HEK293T (cell line): ENCODE results near the gene GAB2.

Experiments used
- CTCF ChIA-PET: fragments of 350-600 bp; formaldehyde crosslinking; extraction: SDS; loops from one replicate; lab custom pipeline; 2021; ENCODE audit warnings: antibody characterized with exemption, inconsistent platforms; lab: Yijun Ruan, JAX
- POLR2A ChIA-PET: fragments of 350-600 bp; formaldehyde crosslinking; extraction: SDS; loops from one replicate; lab custom pipeline; 2020; ENCODE audit warnings: antibody characterized with exemption, inconsistent platforms; lab: Yijun Ruan, JAX
- DNase-seq: peaks from one replicate; pipeline ENCODE4 v3.0.0; 2012; ENCODE audit warnings: mixed read lengths; ENCODE audit errors: extremely low spot score
- ARNT ChIP-seq: fragments of 450-650 bp; IDR thresholded peaks from 2 replicates; pipeline ENCODE4 v1.6.1; 2017; ENCODE audit warnings: mild to moderate bottlenecking
- BHLHE40 ChIP-seq: fragments of 450-650 bp; IDR thresholded peaks from 2 replicates; pipeline ENCODE4 v1.6.1; 2016; ENCODE audit warnings: mild to moderate bottlenecking, moderate library complexity, borderline replicate concordance
- CTBP1 ChIP-seq: fragments of 450-650 bp; IDR thresholded peaks from 2 replicates; pipeline ENCODE4 v1.6.1; 2016; ENCODE audit warnings: borderline replicate concordance
- ELF4 ChIP-seq: fragments of 450-650 bp; IDR thresholded peaks from 2 replicates; pipeline ENCODE4 v1.6.1; 2017; ENCODE audit warnings: antibody characterized with exemption
- FOXA1 ChIP-seq: fragments of 450-650 bp; IDR thresholded peaks from 2 replicates; pipeline ENCODE4 v1.6.1; 2016; ENCODE audit warnings: mild to moderate bottlenecking
- FOXK2 ChIP-seq: fragments of 450-650 bp; IDR thresholded peaks from 2 replicates; pipeline ENCODE4 v1.6.1; 2016; ENCODE audit warnings: mild to moderate bottlenecking
- FOXM1 ChIP-seq: fragments of 450-650 bp; IDR thresholded peaks from 2 replicates; pipeline ENCODE4 v1.6.1; 2017; ENCODE audit warnings: mild to moderate bottlenecking, borderline replicate concordance
- HDGF ChIP-seq: fragments of 450-650 bp; IDR thresholded peaks from 2 replicates; pipeline ENCODE4 v1.6.1; 2017; ENCODE audit warnings: antibody characterized with exemption, borderline replicate concordance
- L3MBTL2 ChIP-seq: fragments of 450-650 bp; conservative IDR thresholded peaks from 2 replicates; pipeline ENCODE4 v1.6.1; 2016; ENCODE audit warnings: mild to moderate bottlenecking
- LEF1 ChIP-seq: fragments of 450-650 bp; IDR thresholded peaks from 2 replicates; pipeline ENCODE4 v1.6.1; 2017; ENCODE audit warnings: mild to moderate bottlenecking, borderline replicate concordance
- NFRKB ChIP-seq: fragments of 450-650 bp; IDR thresholded peaks from 2 replicates; pipeline ENCODE4 v1.6.1; 2016; ENCODE audit warnings: mild to moderate bottlenecking, moderate library complexity
- SP1 ChIP-seq: fragments of 450-650 bp; IDR thresholded peaks from 2 replicates; pipeline ENCODE4 v1.6.1; 2017
- SUZ12 ChIP-seq: fragments of 450-650 bp; IDR thresholded peaks from 2 replicates; pipeline ENCODE4 v1.6.1; 2016; ENCODE audit warnings: mild to moderate bottlenecking
- TARDBP ChIP-seq: fragments of 450-650 bp; IDR thresholded peaks from 2 replicates; pipeline ENCODE4 v1.6.1; 2016
- ZNF384 ChIP-seq: fragments of 450-650 bp; IDR thresholded peaks from 2 replicates; pipeline ENCODE4 v1.6.1; 2016
- TF ChIP-seq, protein P1 (sequence below): fragments of 450-650 bp; IDR thresholded peaks from 2 replicates; pipeline ENCODE4 v1.6.1; 2016

GAB2 gene

DNA sequence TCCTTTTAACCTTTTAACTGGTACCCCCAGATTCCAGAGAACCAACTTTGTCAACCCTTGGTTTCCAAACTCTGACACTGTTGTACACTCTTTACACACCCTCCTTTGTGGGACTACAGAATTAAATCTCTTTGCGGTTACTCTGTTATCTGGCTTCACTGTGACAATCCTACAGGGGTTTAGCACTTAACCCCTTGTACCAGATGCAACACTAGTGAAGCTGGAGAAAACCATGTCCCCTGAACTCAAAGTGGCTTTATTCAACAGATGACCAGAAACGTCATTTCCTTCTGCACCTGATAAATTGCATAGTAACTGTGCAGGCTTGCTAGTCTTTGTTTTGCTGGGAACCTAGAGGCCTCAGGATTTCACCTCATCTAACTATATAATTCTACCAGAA is 5.6 kb upstream of the GAB2 start:
- ChIA-PET POLR2A (no interaction called here), CTCF (no interaction called here)
- DNase-seq: no peak
- no peak for TF ChIP-seq FOXM1
- TF ChIP-seq, protein P1, sequence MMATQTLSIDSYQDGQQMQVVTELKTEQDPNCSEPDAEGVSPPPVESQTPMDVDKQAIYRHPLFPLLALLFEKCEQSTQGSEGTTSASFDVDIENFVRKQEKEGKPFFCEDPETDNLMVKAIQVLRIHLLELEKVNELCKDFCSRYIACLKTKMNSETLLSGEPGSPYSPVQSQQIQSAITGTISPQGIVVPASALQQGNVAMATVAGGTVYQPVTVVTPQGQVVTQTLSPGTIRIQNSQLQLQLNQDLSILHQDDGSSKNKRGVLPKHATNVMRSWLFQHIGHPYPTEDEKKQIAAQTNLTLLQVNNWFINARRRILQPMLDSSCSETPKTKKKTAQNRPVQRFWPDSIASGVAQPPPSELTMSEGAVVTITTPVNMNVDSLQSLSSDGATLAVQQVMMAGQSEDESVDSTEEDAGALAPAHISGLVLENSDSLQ: no peak
- no peak for TF ChIP-seq ELF4
- TF ChIP-seq FOXA1: no peak

GRCh38 chr11:78420796-78421209 is 3.2 kb upstream of the GAB2 start:
- ChIA-PET CTCF (interaction anchor here (0.6 to 5.6 kb wide), 4 partner anchors 10 to 964 kb away, joined by 3 to 25 read pairs (median 4); no protein-coding TSS in a partner anchor), POLR2A (no interaction called here)
- TF ChIP-seq FOXM1: no peak
- TF ChIP-seq HDGF: no peak
- no peak for TF ChIP-seq FOXK2
- no peak for TF ChIP-seq CTBP1
- no peak for TF ChIP-seq FOXA1
- TF ChIP-seq L3MBTL2: no peak
- no peak for TF ChIP-seq LEF1
- TF ChIP-seq ELF4: no peak
- no peak for TF ChIP-seq NFRKB
- TF ChIP-seq, protein P1: no peak
- no peak for TF ChIP-seq BHLHE40
- TF ChIP-seq ARNT: no peak
- TF ChIP-seq TARDBP: no peak
- no peak for DNase-seq

- no peak for TF ChIP-seq ELF4
- TF ChIP-seq BHLHE40: no peak
- no peak for TF ChIP-seq FOXM1
- no peak for TF ChIP-seq HDGF
- TF ChIP-seq ZNF384: no peak
- TF ChIP-seq L3MBTL2: no peak
- TF ChIP-seq CTBP1: no peak
- TF ChIP-seq SUZ12: no peak
- no peak for TF ChIP-seq ARNT
- TF ChIP-seq FOXA1: no peak
- TF ChIP-seq NFRKB: no peak
- TF ChIP-seq SP1: no peak
- no peak for TF ChIP-seq TARDBP
- no peak for TF ChIP-seq FOXK2
- TF ChIP-seq, protein P1: no peak
- no peak for TF ChIP-seq LEF1
Observed at GRCh38 chr11:78420255-78420764, 2.7 kb upstream of the GAB2 start.

DNA sequence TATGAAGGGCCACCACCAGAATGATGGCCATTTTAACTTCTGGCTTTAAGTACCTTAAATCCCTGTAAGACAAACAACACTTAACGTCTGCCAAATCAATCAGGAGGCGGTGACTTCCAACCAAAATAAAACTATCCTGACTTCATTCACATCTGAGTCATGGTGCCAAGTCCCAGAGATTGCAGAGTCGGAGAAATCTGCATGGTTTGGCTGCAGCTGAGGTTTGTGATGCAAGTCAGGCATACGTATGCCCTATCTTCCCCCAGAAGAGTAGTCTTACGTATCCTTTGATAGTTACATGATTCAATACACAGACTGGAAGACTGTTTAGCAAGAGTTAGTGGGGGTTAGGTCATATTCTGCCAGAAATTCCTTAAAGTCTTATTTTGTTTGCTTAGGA is 1.7 kb upstream of the GAB2 start:
- DNase-seq: no peak
- no peak for TF ChIP-seq BHLHE40
- TF ChIP-seq FOXA1: no peak
- no peak for TF ChIP-seq HDGF
- TF ChIP-seq, protein P1: no peak
- TF ChIP-seq CTBP1: no peak
- TF ChIP-seq FOXM1: no peak
- TF ChIP-seq ELF4: no peak
- TF ChIP-seq LEF1: no peak
- TF ChIP-seq ZNF384: no peak
- no peak for TF ChIP-seq L3MBTL2
- TF ChIP-seq TARDBP: no peak
- no peak for TF ChIP-seq SP1
- ChIA-PET POLR2A (interaction anchor here (1.9 kb wide), 1 partner anchor 155 kb away, joined by 9 read pairs; the partner anchor contains the start of gene NARS2), CTCF (interaction anchor here (1.5 to 5.6 kb wide), 2 partner anchors 9 to 146 kb away, joined by 3 to 25 read pairs; no protein-coding TSS in a partner anchor)

More at GRCh38 chr11:78420255-78420764, 2.7 kb upstream of the GAB2 start:
- ChIA-PET POLR2A (no interaction called here), CTCF (interaction anchor here (1.1 to 5.6 kb wide), 3 partner anchors 10 to 145 kb away, joined by 3 to 25 read pairs (median 5); no protein-coding TSS in a partner anchor)
- DNase-seq: peak; percentile 31

GRCh38 chr11:78418584-78419211 is 1.1 kb upstream of the GAB2 start:
- POLR2A ChIA-PET: interaction anchor here (1.4 to 1.9 kb wide), 2 partner anchors 135 to 156 kb away, joined by 4 to 9 read pairs; partner anchors contain the start of gene NARS2
- CTCF ChIA-PET: interaction anchor here (0.6 to 5.6 kb wide), 3 partner anchors 10 to 1052 kb away, joined by 3 to 25 read pairs (median 3); no protein-coding TSS in a partner anchor
- TF ChIP-seq ZNF384 (no peak), SP1 (no peak), SUZ12 (no peak), HDGF (no peak), FOXK2 (no peak), FOXM1 (no peak), ELF4 (no peak)
- no peak for DNase-seq
